ENCODE measurements around the gene MAN1C1.

The MAN1C1 gene

GRCh38 chr1:25785333-25786067, 168.9 kb downstream of the MAN1C1 start:
- no peak overlapping the region for H3K9ac ChIP-seq (ENCODE audit: low read depth, low read length)
- H3K4me3 ChIP-seq (ENCODE audit: low read length), result no peak overlapping the region
- H3K36me3 ChIP-seq (ENCODE audit: insufficient read depth, low read depth, low read length), result no peaks in the 10 kb centered on the region
- no peaks in the 10 kb centered on the region for H3K27me3 ChIP-seq (ENCODE audit: insufficient read depth, low read length)
- H3K4me1 ChIP-seq (ENCODE audit: insufficient read depth, low read length), result peaks cover 7% of the 10 kb centered on the region; the same call in 1 of the 2 replicates
- no peak overlapping the region for H3K27ac ChIP-seq (ENCODE audit: low read length)
- no peaks in the 10 kb centered on the region for H3K9me3 ChIP-seq (ENCODE audit: insufficient read depth, low read depth, low read length)

GRCh38 chr1:25786887-25787759, 170.5 kb downstream of the MAN1C1 start:
- Histone ChIP-seq H3K4me3 (ENCODE audit: low read length) (no peak overlapping the region), H3K9me3 (ENCODE audit: insufficient read depth, low read depth, low read length) (no peaks in the 10 kb centered on the region), H3K36me3 (ENCODE audit: insufficient read depth, low read depth, low read length) (no peaks in the 10 kb centered on the region), H3K27me3 (ENCODE audit: insufficient read depth, low read length) (no peaks in the 10 kb centered on the region), H3K9ac (ENCODE audit: low read depth, low read length) (no peak overlapping the region), H3K27ac (ENCODE audit: low read length) (no peak overlapping the region), H3K4me1 (ENCODE audit: insufficient read depth, low read length) (no peaks in the 10 kb centered on the region)

GRCh38 chr1:25787760-25788166, 171.2 kb downstream of the MAN1C1 start:
- no peaks in the 10 kb centered on the region for H3K9me3 ChIP-seq (ENCODE audit: insufficient read depth, low read depth, low read length)
- H3K4me3 ChIP-seq (ENCODE audit: low read length), result no peak overlapping the region
- no peak overlapping the region for H3K27ac ChIP-seq (ENCODE audit: low read length)
- no peaks in the 10 kb centered on the region for H3K4me1 ChIP-seq (ENCODE audit: insufficient read depth, low read length)
- no peaks in the 10 kb centered on the region for H3K27me3 ChIP-seq (ENCODE audit: insufficient read depth, low read length)
- H3K36me3 ChIP-seq (ENCODE audit: insufficient read depth, low read depth, low read length), result no peaks in the 10 kb centered on the region
- H3K9ac ChIP-seq (ENCODE audit: low read depth, low read length), result no peak overlapping the region

GRCh38 chr1:25790472-25790871, 173.9 kb downstream of the MAN1C1 start:
- no peak overlapping the region for H3K9ac ChIP-seq (ENCODE audit: low read depth, low read length)
- H3K27me3 ChIP-seq (ENCODE audit: insufficient read depth, low read length), result no peaks in the 10 kb centered on the region
- H3K9me3 ChIP-seq (ENCODE audit: insufficient read depth, low read depth, low read length), result no peaks in the 10 kb centered on the region
- H3K4me3 ChIP-seq (ENCODE audit: low read length), result no peak overlapping the region
- no peaks in the 10 kb centered on the region for H3K36me3 ChIP-seq (ENCODE audit: insufficient read depth, low read depth, low read length)
- H3K4me1 ChIP-seq (ENCODE audit: insufficient read depth, low read length), result no peaks in the 10 kb centered on the region
- H3K27ac ChIP-seq (ENCODE audit: low read length), result no peak overlapping the region

- H3K9me3 ChIP-seq (ENCODE audit: insufficient read depth, low read depth, low read length), result no peaks in the 10 kb centered on the region
- no peak overlapping the region for H3K9ac ChIP-seq (ENCODE audit: low read depth, low read length)
- H3K27me3 ChIP-seq (ENCODE audit: insufficient read depth, low read length), result no peaks in the 10 kb centered on the region
- no peak overlapping the region for H3K4me3 ChIP-seq (ENCODE audit: low read length)
- no peak overlapping the region for H3K27ac ChIP-seq (ENCODE audit: low read length)
- no peaks in the 10 kb centered on the region for H3K36me3 ChIP-seq (ENCODE audit: insufficient read depth, low read depth, low read length)
- H3K4me1 ChIP-seq (ENCODE audit: insufficient read depth, low read length), result no peaks in the 10 kb centered on the region
Measured at GRCh38 chr1:25792115-25792514, 175.5 kb downstream of the MAN1C1 start.

- Histone ChIP-seq H3K36me3 (ENCODE audit: insufficient read depth, low read depth, low read length) (no peaks in the 10 kb centered on the region), H3K9me3 (ENCODE audit: insufficient read depth, low read depth, low read length) (no peaks in the 10 kb centered on the region), H3K27ac (ENCODE audit: low read length) (no peak overlapping the region), H3K9ac (ENCODE audit: low read depth, low read length) (no peak overlapping the region), H3K27me3 (ENCODE audit: insufficient read depth, low read length) (peaks cover under 1% of the 10 kb centered on the region; the same call in 1 of the 2 replicates), H3K4me3 (ENCODE audit: low read length) (no peak overlapping the region), H3K4me1 (ENCODE audit: insufficient read depth, low read length) (no peaks in the 10 kb centered on the region)
Measured at GRCh38 chr1:25793585-25794170, 177.1 kb downstream of the MAN1C1 start.

GRCh38 chr1:25794325-25794724, 177.7 kb downstream of the MAN1C1 start:
- no peaks in the 10 kb centered on the region for H3K4me1 ChIP-seq (ENCODE audit: insufficient read depth, low read length)
- H3K36me3 ChIP-seq (ENCODE audit: insufficient read depth, low read depth, low read length), result no peaks in the 10 kb centered on the region

GRCh38 chr1:25795211-25795610, 178.6 kb downstream of the MAN1C1 start:
- no peak overlapping the region for H3K9ac ChIP-seq (ENCODE audit: low read depth, low read length)
- no peaks in the 10 kb centered on the region for H3K9me3 ChIP-seq (ENCODE audit: insufficient read depth, low read depth, low read length)
- no peaks in the 10 kb centered on the region for H3K4me1 ChIP-seq (ENCODE audit: insufficient read depth, low read length)
- H3K27ac ChIP-seq (ENCODE audit: low read length), result no peak overlapping the region
- peaks cover 11% of the 10 kb centered on the region for H3K27me3 ChIP-seq (ENCODE audit: insufficient read depth, low read length)
- H3K4me3 ChIP-seq (ENCODE audit: low read length), result no peak overlapping the region
- H3K36me3 ChIP-seq (ENCODE audit: insufficient read depth, low read depth, low read length), result no peaks in the 10 kb centered on the region

More at GRCh38 chr1:25794325-25794724, 177.7 kb downstream of the MAN1C1 start:
- Histone ChIP-seq H3K4me3 (ENCODE audit: low read length) (no peak overlapping the region), H3K9me3 (ENCODE audit: insufficient read depth, low read depth, low read length) (no peaks in the 10 kb centered on the region), H3K9ac (ENCODE audit: low read depth, low read length) (no peak overlapping the region), H3K27me3 (ENCODE audit: insufficient read depth, low read length) (peaks cover 7% of the 10 kb centered on the region), H3K27ac (ENCODE audit: low read length) (no peak overlapping the region)

GRCh38 chr1:25795946-25796810, 179.6 kb downstream of the MAN1C1 start:
- no peak overlapping the region for H3K4me3 ChIP-seq (ENCODE audit: low read length)
- no peak overlapping the region for H3K9ac ChIP-seq (ENCODE audit: low read depth, low read length)
- no peaks in the 10 kb centered on the region for H3K36me3 ChIP-seq (ENCODE audit: insufficient read depth, low read depth, low read length)
- H3K27me3 ChIP-seq (ENCODE audit: insufficient read depth, low read length), result peaks cover 11% of the 10 kb centered on the region
- H3K9me3 ChIP-seq (ENCODE audit: insufficient read depth, low read depth, low read length), result no peaks in the 10 kb centered on the region
- no peaks in the 10 kb centered on the region for H3K4me1 ChIP-seq (ENCODE audit: insufficient read depth, low read length)
- no peak overlapping the region for H3K27ac ChIP-seq (ENCODE audit: low read length)

GRCh38 chr1:25796811-25797458, 180.3 kb downstream of the MAN1C1 start:
- H3K27me3 ChIP-seq (ENCODE audit: insufficient read depth, low read length), result peaks cover 11% of the 10 kb centered on the region
- no peak overlapping the region for H3K9ac ChIP-seq (ENCODE audit: low read depth, low read length)
- no peak overlapping the region for H3K27ac ChIP-seq (ENCODE audit: low read length)

GRCh38 chr1:25797939-25798338, 181.3 kb downstream of the MAN1C1 start:
- H3K27ac ChIP-seq (ENCODE audit: low read length), result no peak overlapping the region
- no peaks in the 10 kb centered on the region for H3K36me3 ChIP-seq (ENCODE audit: insufficient read depth, low read depth, low read length)
- peaks cover 11% of the 10 kb centered on the region for H3K27me3 ChIP-seq (ENCODE audit: insufficient read depth, low read length)
- H3K4me3 ChIP-seq (ENCODE audit: low read length), result no peak overlapping the region
- no peaks in the 10 kb centered on the region for H3K4me1 ChIP-seq (ENCODE audit: insufficient read depth, low read length)
- no peak overlapping the region for H3K9ac ChIP-seq (ENCODE audit: low read depth, low read length)
- no peaks in the 10 kb centered on the region for H3K9me3 ChIP-seq (ENCODE audit: insufficient read depth, low read depth, low read length)

More at GRCh38 chr1:25796811-25797458, 180.3 kb downstream of the MAN1C1 start:
- Histone ChIP-seq H3K4me1 (ENCODE audit: insufficient read depth, low read length) (no peaks in the 10 kb centered on the region), H3K36me3 (ENCODE audit: insufficient read depth, low read depth, low read length) (no peaks in the 10 kb centered on the region), H3K9me3 (ENCODE audit: insufficient read depth, low read depth, low read length) (no peaks in the 10 kb centered on the region), H3K4me3 (ENCODE audit: low read length) (no peak overlapping the region)
